Retinal pigment epithelial cell (primary cell): ENCODE measurements around the gene P2RY14.
"Not testable (repeated sequence)": the region's sequence is repeated elsewhere in the genome, so short reads cannot be mapped to it uniquely, and the experiment has no call there.

Source experiments
- DNase-seq: peaks from one replicate; pipeline ENCODE4 v3.0.0-alpha.2; 2010; ENCODE audit warnings: low read depth
- H3K4me3 ChIP-seq: 2 replicates; pipeline ENCODE4 v1.5.1; 2011; ENCODE audit warnings: mild to moderate bottlenecking, low read length, control low read depth, moderate library complexity
- TF ChIP-seq, protein P1 (sequence below): conservative IDR thresholded peaks from 2 replicates; pipeline ENCODE4 v1.5.1; 2011; ENCODE audit warnings: low read depth, low read length, control low read depth, inconsistent platforms

Gene P2RY14

GRCh38 chr3:151265166-151265565, 13.2 kb downstream of the P2RY14 start:
- TF ChIP-seq, protein P1, sequence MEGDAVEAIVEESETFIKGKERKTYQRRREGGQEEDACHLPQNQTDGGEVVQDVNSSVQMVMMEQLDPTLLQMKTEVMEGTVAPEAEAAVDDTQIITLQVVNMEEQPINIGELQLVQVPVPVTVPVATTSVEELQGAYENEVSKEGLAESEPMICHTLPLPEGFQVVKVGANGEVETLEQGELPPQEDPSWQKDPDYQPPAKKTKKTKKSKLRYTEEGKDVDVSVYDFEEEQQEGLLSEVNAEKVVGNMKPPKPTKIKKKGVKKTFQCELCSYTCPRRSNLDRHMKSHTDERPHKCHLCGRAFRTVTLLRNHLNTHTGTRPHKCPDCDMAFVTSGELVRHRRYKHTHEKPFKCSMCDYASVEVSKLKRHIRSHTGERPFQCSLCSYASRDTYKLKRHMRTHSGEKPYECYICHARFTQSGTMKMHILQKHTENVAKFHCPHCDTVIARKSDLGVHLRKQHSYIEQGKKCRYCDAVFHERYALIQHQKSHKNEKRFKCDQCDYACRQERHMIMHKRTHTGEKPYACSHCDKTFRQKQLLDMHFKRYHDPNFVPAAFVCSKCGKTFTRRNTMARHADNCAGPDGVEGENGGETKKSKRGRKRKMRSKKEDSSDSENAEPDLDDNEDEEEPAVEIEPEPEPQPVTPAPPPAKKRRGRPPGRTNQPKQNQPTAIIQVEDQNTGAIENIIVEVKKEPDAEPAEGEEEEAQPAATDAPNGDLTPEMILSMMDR, result no peak
- no peak for DNase-seq
- H3K4me3 ChIP-seq, result no peak overlapping the region

DNA sequence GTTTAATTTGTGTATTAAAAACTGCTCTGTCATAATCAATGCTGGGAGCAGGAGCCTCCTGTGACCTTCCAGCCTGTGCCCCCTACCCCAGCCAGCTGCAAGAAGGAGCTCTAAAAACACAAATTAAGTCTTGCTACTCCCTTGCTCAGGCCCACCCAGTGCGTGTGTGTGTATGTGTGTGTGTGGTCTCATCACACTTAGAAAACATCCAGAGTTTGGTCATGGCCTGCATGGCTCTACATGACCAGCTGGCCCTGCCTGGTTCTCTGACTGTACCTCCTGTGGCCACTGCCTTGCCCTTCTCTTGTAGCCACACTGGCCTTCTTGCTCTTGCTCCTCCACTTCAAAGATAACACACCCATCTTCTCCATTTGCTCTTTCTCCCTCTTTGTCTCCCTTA, 13.7 kb downstream of the P2RY14 start:
- no peak overlapping the region for H3K4me3 ChIP-seq
- DNase-seq, result no peak
- TF ChIP-seq, protein P1, result no peak

DNA sequence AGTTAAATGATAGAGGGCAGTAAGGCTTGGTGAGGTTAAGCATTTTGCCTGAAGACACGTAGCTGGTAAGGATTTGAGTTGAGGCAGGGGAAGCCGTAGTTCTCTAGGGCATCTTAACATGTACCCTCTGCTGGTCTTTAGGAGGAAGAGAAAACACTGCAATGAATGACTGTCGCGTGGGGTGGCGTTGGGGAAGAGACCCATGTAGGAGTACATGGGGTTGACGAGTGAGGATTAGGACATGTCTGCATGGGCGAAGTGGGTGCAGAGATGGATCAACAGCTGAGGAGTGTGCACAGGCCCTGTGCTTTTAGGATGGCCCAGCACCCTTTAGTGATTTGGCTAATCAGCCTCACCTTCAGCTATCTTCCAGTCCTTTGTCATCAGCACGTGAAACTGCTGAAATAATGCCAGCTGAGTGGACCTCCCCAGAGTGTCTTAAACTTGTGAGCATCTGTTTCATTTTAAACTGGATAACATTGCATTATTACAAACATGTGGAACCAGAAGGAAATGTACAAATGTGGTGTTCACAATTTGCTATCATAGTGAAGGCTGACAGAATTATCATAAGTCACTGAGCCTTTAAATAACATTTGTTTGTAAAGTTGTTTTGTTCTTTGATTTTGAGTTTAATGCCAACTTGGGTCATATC, 15.3 kb downstream of the P2RY14 start:
- no peak overlapping the region for H3K4me3 ChIP-seq
- DNase-seq, result no peak
- TF ChIP-seq, protein P1, result no peak

GRCh38 chr3:151259664-151260063, 18.7 kb downstream of the P2RY14 start:
- TF ChIP-seq, protein P1, result no peak
- H3K4me3 ChIP-seq, result no peak overlapping the region
- DNase-seq, result no peak

DNA sequence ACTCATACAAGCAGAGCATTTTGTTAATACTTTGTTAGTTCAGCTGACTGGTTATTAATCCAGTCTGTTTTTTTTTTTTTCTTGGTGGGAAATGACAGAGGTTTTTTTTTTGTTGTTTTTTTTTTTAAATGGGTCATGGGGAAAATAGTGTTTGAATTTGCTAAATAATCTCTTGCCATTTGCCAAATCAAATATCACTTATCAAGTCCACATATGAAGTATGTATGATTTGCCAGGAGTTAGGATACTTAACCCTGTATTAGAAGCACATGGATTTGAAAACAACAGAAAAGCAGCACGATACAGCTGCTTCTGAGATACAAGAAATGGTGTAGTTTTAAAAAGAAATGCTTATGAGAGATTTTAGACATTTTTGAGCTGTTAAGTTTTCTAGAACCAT, 21.6 kb downstream of the P2RY14 start:
- TF ChIP-seq, protein P1, result no peak
- no peak overlapping the region for H3K4me3 ChIP-seq
- DNase-seq, result no peak

DNA sequence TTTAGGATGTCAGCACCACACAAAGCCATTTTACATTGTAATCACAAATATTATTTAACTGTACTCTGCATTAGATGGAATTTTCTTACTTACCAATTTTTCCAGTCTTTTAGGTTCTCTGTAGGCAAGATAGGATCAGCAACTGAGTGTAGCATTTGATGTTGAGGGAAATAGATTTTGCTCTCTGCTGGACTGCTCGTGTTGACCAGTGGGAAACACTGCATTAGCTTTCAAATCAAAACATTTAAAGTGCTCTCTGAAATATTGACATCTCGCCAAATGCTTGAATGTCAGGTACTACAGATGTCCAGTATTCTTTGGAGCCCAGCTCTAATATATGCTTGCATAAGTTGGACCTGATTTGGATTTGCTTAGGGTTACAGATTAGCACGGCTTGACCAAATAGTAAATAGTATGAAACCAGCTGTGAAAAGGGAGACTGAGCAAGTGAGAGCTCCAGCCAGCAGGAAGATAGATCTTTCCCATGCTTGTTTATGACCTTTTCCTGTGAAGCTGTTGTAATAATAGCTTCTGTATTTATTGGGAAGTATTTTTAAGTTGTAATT, 29.5 kb downstream of the P2RY14 start:
- H3K4me3 ChIP-seq, result no peak overlapping the region
- no peak for DNase-seq
- TF ChIP-seq, protein P1, result no peak

DNA sequence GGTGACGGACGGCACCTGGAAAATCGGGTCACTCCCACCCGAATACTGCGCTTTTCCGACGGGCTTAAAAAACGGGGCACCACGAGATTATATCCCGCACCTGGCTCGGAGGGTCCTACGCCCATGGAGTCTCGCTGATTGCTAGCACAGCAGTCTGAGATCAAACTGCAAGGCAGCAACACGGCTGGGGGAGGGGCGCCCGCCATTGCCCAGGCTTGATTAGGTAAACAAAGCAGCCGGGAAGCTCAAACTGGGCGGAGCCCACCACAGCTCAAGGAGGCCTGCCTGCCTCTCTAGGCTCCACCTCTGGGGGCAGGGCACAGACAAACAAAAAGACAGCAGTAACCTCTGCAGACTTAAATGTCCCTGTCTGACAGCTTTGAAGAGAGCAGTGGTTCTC, 36.3 kb downstream of the P2RY14 start:
- H3K4me3 ChIP-seq, result not testable (repeated sequence)

More for the DNA sequence above, 36.3 kb downstream of the P2RY14 start:
- not testable (repeated sequence) for DNase-seq
